Ovary (tissue), 3 donors: Measurements from ENCODE around the gene RALGPS2.

Source experiments
- CTCF ChIP-seq, 3 donors: fragments of 450-650 bp in 2 of 3; fragments of 200-600 bp in 1 of 3; IDR thresholded peaks; one replicate each; pipeline versions ENCODE4 v1.5.1 to v1.8.0; 2016 to 2022; ENCODE audit warnings: antibody characterized with exemption in 3 of 3, mild to moderate bottlenecking in 1 of 3
- POLR2A ChIP-seq: fragments of 450-650 bp; IDR thresholded peaks from one replicate; pipeline ENCODE4 v1.6.1; 2017; ENCODE audit warnings: antibody characterized with exemption, mild to moderate bottlenecking, moderate library complexity
- donor health status: DM: no; HTN: no; CAD: no.

- TF ChIP-seq CTCF (IDR thresholded peaks at IDR 0.05), result no peak
- TF ChIP-seq POLR2A, result no peak
Measured at GRCh38 chr1:178942285-178943198, 217.5 kb downstream of the RALGPS2 start.
